ENCODE results near the gene RAB8B. TPM values are rescaled to one million over a fixed set of nuclear protein-coding genes. Genes with fewer than 3 reads are reported as not detected.
"Not testable (repeated sequence)": the region's sequence is repeated elsewhere in the genome, so short reads cannot be mapped to it uniquely, and the experiment has no call there.

RAB8B gene
- total RNA-seq, 4 donors from 2014 or later, result 11.0 to 12.9 (median 12.5) TPM

DNA sequence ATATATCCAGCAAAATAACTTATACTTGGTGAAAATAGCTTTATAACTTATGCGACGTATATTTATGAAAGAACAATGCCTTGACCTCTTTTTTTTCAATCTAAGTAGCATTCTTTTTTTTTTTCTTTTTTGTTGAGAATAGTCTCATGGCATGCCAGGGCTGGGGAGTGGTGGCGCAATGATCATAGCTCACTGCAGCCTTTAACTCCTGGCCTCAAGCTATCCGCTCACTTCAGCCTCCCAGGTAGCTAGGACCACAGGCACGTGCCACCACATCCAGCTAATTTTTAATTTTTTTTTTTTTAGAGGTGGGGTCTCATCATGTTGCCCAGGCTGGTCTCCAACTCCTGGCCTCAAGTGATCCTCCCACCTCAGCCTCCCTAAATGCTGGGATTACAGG lies 43.5 kb downstream of the RAB8B start:
- TF ChIP-seq, protein P1, sequence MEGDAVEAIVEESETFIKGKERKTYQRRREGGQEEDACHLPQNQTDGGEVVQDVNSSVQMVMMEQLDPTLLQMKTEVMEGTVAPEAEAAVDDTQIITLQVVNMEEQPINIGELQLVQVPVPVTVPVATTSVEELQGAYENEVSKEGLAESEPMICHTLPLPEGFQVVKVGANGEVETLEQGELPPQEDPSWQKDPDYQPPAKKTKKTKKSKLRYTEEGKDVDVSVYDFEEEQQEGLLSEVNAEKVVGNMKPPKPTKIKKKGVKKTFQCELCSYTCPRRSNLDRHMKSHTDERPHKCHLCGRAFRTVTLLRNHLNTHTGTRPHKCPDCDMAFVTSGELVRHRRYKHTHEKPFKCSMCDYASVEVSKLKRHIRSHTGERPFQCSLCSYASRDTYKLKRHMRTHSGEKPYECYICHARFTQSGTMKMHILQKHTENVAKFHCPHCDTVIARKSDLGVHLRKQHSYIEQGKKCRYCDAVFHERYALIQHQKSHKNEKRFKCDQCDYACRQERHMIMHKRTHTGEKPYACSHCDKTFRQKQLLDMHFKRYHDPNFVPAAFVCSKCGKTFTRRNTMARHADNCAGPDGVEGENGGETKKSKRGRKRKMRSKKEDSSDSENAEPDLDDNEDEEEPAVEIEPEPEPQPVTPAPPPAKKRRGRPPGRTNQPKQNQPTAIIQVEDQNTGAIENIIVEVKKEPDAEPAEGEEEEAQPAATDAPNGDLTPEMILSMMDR (IDR thresholded peaks at IDR 0.05), result no peak
- TF ChIP-seq POLR2A (IDR thresholded peaks at IDR 0.05) (no peak), EP300 (IDR thresholded peaks at IDR 0.05) (no peak), POLR2AphosphoS5 (IDR thresholded peaks at IDR 0.05) (no peak)
- Histone ChIP-seq H3K36me3 (no peaks in the 10 kb centered on the region), H3K9me3 (no peaks in the 10 kb centered on the region), H3K27me3 (no peaks in the 10 kb centered on the region), H3K4me3 (no peak overlapping the region), H3K27ac (no peak overlapping the region), H3K4me1 (peaks cover 42% of the 10 kb centered on the region)
- DNase-seq (ENCODE audit: low spot score in 2 of 2), result no peak
- 96% methylated on average over 5 of the region's 5 CpGs for WGBS

DNA sequence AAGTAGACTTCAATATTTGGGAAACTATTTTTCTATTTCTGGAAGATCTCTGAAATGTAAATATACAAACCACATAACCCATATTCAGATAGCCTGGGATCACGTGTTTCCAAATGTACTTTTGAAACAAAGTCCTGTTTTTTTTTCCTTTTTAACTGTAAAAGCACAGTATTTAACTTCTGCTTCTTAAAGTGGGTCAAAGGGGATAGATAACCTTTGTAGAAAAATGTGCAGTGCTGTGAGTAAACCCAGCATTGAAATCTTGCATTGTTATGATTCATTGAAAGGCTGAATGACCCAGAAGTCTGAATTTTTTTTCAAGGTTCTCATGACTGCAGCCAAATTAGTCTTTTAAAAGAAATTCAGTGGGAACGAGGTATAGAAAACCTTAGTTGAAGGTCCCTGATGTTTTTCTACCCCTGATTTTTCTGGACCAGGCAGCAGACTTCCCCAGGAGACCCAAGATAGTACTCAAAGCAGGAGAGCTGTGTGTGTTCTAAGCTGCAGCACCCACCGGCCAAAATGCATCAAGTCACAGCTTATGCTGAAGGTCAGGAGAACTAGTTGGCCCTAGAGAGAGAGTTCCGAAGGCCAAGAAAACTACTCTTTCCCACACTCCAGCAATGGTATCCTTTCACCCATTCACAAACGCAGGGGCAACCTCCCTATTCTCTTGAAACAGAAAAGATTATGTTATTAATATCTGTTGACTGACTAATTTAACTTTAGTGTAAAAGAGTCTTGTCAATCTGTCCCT lies 44.4 kb downstream of the RAB8B start:
- no peaks in the 10 kb centered on the region for H3K9me3 ChIP-seq
- peak overlapping the region; percentile 64 for H3K27ac ChIP-seq
- no peak overlapping the region for H3K4me3 ChIP-seq
- no peak for DNase-seq (ENCODE audit: low spot score in 2 of 2)
- no peaks in the 10 kb centered on the region for H3K36me3 ChIP-seq
- 52% methylated on average over 5 of the region's 5 CpGs for WGBS
- TF ChIP-seq POLR2A (IDR thresholded peaks at IDR 0.05) (no peak), POLR2AphosphoS5 (IDR thresholded peaks at IDR 0.05) (no peak), EP300 (IDR thresholded peaks at IDR 0.05) (no peak)
- TF ChIP-seq, protein P1 (IDR thresholded peaks at IDR 0.05), result no peak
- H3K27me3 ChIP-seq, result no peaks in the 10 kb centered on the region
- H3K4me1 ChIP-seq, result peaks cover 48% of the 10 kb centered on the region

DNA sequence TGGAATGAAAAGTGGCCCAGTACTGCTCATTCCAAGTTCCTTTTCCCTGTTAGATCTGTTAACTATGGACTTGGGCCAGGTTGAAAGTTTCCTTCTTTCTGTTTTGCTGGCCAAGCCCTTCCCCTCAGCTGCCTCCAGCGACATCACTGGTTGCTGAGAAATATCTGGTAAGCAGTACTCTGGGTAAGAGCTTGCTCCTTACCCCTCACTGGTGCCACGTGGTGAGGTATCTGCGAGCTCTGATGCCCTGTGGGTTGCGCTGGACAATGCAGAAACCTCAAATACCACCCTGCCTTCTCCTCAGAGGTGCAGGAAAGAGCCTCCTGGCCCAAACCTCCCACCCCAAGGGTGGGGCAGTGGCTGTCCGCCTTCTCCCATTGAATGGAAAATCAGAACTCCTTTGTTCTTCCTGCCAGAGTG lies 45.1 kb downstream of the RAB8B start:
- TF ChIP-seq POLR2AphosphoS5 (IDR thresholded peaks at IDR 0.05), result no peak
- TF ChIP-seq POLR2A (IDR thresholded peaks at IDR 0.05), result no peak
- TF ChIP-seq, protein P1 (IDR thresholded peaks at IDR 0.05), result no peak
- no peak for TF ChIP-seq EP300 (IDR thresholded peaks at IDR 0.05)
- no peaks in the 10 kb centered on the region for H3K27me3 ChIP-seq
- no peak overlapping the region for H3K4me3 ChIP-seq
- no peaks in the 10 kb centered on the region for H3K9me3 ChIP-seq
- H3K4me1 ChIP-seq, result peaks cover 53% of the 10 kb centered on the region
- DNase-seq (ENCODE audit: low spot score in 2 of 2), result no peak
- H3K27ac ChIP-seq, result peak overlapping the region; percentile 64
- H3K36me3 ChIP-seq, result no peaks in the 10 kb centered on the region
- 17% methylated on average over 5 of the region's 5 CpGs for WGBS

DNA sequence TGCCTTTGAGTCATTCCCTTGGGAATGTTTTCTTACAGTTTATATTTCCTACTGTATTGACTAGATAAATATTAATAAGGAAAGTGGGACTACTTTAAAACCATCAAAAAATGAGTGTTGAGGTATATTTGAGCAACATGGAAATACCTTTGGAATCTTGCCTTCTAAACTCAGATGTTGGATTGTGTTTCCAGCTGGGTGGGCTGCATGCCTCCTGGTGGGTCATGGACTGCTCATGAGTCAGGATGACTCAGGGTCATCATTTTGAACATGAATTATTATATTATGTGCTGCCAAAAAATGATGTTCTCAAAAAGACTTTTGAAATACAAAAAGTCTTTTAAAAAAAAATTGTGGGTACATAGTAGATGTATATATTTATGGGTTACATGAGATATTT lies 46.9 kb downstream of the RAB8B start:
- Histone ChIP-seq H3K9me3 (no peaks in the 10 kb centered on the region), H3K27ac (no peak overlapping the region), H3K36me3 (no peaks in the 10 kb centered on the region), H3K4me1 (peaks cover 64% of the 10 kb centered on the region), H3K27me3 (no peaks in the 10 kb centered on the region), H3K4me3 (no peak overlapping the region)
- TF ChIP-seq, protein P1 (IDR thresholded peaks at IDR 0.05), result no peak
- TF ChIP-seq EP300 (IDR thresholded peaks at IDR 0.05) (no peak), POLR2A (IDR thresholded peaks at IDR 0.05) (no peak), POLR2AphosphoS5 (IDR thresholded peaks at IDR 0.05) (no peak)
- no peak for DNase-seq (ENCODE audit: low spot score in 2 of 2)

DNA sequence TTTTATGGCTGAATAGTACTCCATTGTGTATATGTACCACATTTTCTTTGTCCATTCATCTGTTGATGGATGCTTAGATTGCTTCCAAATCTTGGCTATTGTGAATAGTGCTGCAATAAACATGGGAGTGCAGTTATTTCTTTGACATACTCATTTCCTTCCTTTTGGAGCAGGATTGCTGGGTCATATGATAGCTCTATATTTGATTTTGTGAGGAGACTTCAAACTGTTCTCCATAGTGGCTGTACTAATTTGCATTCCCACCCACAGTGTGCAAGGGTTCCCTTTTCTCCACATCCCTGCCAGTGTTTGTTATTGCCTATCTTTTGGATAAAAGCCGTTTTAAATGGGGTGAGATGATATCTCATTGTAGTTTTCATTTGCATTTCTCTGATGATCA lies 47.7 kb downstream of the RAB8B start:
- DNase-seq (ENCODE audit: low spot score in 2 of 2); H3K9me3 ChIP-seq; H3K4me3 ChIP-seq; H3K27me3 ChIP-seq; H3K27ac ChIP-seq; H3K36me3 ChIP-seq: not testable (repeated sequence)
- WGBS, result 45% methylated on average over 1 of the region's 1 CpG
- peaks cover 59% of the 10 kb centered on the region for H3K4me1 ChIP-seq

DNA sequence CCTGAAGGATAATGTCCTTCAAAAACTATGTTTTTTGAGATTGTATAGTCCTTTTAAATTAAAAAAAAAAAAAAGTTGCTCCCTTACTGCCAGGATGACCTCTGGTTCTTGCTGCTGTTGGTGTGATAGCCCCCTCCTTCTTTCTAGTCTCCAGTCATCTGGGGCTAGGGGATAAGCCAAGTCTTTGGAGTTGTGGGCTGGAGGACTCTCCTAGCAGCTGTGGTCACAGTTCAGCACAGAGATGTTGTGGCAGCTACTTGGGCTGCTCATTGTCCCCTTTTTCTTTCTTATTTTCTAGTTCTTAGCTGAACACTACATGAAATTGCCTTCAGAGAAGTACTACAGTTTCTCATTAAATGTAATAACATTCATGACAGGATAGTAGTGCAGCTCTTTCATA lies 48.8 kb downstream of the RAB8B start:
- H3K36me3 ChIP-seq, result no peaks in the 10 kb centered on the region
- H3K9me3 ChIP-seq, result no peaks in the 10 kb centered on the region
- no peak overlapping the region for H3K4me3 ChIP-seq
- DNase-seq (ENCODE audit: low spot score in 2 of 2), result no peak
- peaks cover 57% of the 10 kb centered on the region for H3K4me1 ChIP-seq
- H3K27me3 ChIP-seq, result no peaks in the 10 kb centered on the region
- peak overlapping the region; percentile 35 for H3K27ac ChIP-seq
- TF ChIP-seq POLR2A (IDR thresholded peaks at IDR 0.05) (no peak), POLR2AphosphoS5 (IDR thresholded peaks at IDR 0.05) (no peak), EP300 (IDR thresholded peaks at IDR 0.05) (no peak)
- TF ChIP-seq, protein P1 (IDR thresholded peaks at IDR 0.05), result no peak

Data from suprapubic skin (tissue), 4 donors.